GM18526 (cell line): Measurements from ENCODE around the gene RNASE11.

Experiments used
- POLR2A ChIP-seq: IDR thresholded peaks from 3 replicates; pipeline ENCODE4 v1.6.1; 2011; ENCODE audit not compliant: insufficient read length; ENCODE audit errors: extremely low read depth

Gene RNASE11

DNA sequence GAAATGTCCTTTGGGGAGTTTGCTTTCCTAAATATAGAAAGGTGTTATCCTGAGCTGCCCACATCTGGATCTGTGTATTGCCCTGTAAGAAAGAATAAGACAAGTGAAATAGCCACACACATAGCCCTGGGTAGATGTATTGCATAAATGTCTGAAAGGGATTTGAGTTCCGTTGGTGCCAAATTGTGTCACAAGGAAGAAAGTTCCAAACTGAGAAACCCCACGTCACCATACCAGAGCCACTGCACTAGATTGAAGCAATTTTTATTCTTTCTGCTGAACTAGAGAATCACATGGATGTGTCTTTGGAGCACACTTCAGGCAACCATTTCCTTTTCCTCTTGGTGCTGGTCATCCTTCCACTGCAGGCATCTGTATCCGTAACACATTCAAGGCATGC, 32.0 kb downstream of the RNASE11 start:
- no peak for TF ChIP-seq POLR2A

DNA sequence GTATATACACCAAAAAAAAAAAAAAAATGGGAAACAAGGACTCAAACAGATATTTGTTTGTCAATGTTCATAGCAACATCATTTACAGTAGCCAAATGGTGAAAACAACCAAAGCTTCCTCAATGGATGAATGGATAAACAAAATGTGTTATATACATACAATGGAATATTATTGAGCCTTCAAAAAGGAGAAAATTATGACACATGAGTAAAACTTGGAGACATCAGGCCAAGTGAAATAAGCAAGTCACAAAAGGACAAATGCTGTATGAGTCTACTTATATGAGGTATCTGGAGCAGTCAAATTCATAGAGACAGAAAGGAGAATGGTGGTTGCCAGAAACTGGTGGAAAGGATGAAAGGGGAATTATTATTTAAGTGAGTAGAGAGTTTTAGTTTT, 34.8 kb downstream of the RNASE11 start:
- no peak for TF ChIP-seq POLR2A

DNA sequence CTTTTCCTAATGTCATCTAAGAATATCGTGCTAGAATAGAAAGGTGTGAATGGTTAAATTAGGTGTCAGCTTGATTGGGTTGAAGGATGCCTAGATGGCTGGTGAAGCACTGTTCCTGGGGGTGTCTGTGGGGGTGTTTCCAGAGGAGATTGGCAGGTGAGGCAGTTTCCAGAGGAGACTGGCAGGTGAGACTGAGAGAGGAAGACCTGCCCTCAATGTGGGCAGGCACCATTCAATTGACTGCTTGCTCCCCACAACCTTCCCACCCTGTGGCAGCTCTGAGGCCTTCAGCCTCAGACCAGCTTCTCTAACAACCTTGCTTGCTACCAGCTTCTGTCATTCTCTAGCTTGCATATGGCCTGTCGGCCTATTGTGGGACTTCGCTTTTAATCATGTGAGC, 36.2 kb downstream of the RNASE11 start:
- TF ChIP-seq POLR2A = no peak

DNA sequence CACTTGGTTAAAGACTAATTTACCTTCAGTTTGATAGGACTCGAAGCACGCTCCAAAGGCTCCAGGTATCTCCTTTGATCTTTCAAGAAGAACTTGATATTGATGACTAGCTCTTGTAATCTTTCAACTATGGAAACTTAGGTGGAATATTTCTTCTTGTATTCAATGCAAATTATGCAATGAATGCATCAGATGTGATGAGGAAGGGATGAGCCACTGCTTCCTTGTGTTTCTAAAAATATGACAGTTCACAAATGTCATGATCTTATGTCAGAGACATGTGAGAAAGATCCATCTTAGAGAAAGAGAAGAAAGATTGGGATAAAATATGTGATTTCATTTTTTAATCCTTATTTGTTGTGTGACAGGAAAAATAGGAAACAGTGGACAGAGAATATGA, 36.9 kb downstream of the RNASE11 start:
- TF ChIP-seq POLR2A = no peak

DNA sequence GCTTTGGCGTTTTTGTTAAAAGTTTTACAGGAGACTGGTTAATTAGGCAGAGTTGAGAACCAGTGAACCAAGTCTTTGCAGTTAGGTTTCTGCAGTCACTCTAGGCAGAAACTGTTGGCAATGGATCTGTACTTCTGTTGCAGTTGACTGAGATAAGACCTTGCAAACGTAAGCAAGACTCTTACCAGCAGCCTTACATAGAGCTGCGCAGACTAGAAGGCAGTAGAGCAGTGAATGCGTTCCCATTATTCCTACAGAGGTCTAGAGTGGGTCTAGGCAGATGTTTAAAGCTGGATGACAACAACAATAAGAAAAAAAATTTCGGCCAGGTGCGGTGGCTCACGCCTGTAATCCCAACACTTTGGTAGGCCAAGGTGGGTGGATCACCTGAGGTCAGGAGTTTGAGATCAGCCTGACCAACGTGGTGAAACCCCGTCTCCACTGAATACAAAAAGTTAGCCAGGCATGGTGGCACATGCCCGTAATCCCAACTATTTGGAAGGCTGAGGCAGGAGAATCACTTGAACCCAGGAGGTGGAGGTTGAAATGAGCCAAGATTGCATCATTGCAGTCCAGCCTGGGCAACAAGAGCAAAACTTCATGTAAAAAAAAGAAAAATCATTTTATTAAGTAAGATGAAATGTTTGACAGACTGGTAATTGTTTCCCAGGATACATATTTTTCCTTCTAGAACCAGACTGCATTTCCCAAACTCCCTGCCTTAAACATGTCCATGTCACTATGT, 39.2 kb downstream of the RNASE11 start:
- no peak for TF ChIP-seq POLR2A

DNA sequence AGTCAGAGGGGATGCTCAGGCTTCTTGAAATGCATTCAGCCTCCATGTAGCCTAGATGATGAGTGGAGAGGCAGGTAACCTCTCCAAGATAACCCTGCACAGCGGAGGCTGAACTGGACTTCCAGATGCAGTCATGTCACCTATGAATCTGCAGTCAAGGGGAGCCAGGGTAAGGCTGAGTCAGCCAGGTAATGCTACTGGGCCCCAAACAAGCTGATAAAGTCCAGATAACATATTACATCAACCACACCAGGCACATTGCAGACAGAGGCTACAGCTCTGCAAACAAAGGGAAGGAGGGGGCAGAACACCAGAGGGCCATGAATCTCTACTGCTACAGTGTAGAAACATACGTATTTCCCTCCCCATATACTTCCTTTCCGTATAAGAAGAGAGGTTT, 40.9 kb downstream of the RNASE11 start:
- no peak for TF ChIP-seq POLR2A

DNA sequence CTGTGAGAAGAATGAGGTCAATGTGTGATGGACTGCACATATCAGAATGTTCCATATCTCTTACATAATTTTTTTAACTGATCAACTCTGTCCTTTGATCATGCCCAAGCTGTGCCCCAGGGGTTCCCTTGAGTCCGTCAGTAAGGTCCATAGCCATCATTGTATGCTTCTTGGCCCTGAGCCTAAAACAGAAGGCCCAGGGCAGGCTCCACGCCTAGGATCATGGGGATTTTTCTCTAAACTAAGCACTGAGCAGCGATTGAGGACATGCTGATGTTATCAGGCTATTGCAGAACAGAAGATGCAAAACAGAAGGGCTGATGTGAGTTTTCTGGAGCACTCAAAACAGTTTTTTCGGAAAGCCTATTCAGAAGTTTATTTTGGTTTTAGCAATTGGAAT, 47.9 kb downstream of the RNASE11 start:
- no peak for TF ChIP-seq POLR2A
